ENCODE results near the gene APP.
"Not testable (repeated sequence)": the region's sequence is repeated elsewhere in the genome, so short reads cannot be mapped to it uniquely, and the experiment has no call there.

Gene APP

DNA sequence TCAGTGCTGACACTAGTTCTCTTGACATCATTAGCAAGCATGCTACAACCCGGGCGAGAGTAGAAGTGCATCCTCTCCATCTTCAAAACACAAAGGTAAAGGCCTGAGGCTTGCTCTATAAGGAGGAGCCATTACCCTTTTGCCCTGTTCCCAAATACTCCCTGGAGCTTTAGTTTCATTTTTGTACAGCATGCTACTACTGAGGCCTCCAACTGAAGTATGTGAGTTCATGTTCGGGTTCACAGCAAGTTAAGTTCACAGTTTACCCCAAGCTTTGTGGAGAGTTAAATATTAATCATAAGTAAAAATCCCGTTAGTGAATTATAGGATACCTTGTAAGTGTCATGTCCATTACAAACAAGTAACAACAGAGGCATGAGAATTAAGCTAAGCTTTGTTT is 156.6 kb downstream of the APP start:
- H3K27me3 ChIP-seq (ENCODE audit: control insufficient read depth, insufficient read depth, low read length, poor library complexity, severe bottlenecking) = no peaks in the 10 kb centered on the region
- H3K4me1 ChIP-seq (ENCODE audit: control insufficient read depth, insufficient read depth, low read length) = no peaks in the 10 kb centered on the region
- WGBS, 2 experiments = 69 to 81% methylated on average over 4 of the region's 4 CpGs
- no peak overlapping the region for H3K27ac ChIP-seq (ENCODE audit: insufficient read depth, low read depth, low read length, poor library complexity, severe bottlenecking)
- H3K4me3 ChIP-seq (ENCODE audit: insufficient read depth, low read depth, low read length) = no peak overlapping the region
- no peaks in the 10 kb centered on the region for H3K36me3 ChIP-seq (ENCODE audit: control insufficient read depth, insufficient read depth, low read length)
- no peaks in the 10 kb centered on the region for H3K9me3 ChIP-seq (ENCODE audit: control insufficient read depth, low read length)

- 84 to 86% methylated on average over 4 of the region's 4 CpGs for WGBS, 2 experiments
- not testable (repeated sequence) for H3K4me1 ChIP-seq (ENCODE audit: control insufficient read depth, insufficient read depth, low read length); H3K27me3 ChIP-seq (ENCODE audit: control insufficient read depth, insufficient read depth, low read length, poor library complexity, severe bottlenecking); H3K27ac ChIP-seq (ENCODE audit: insufficient read depth, low read depth, low read length, poor library complexity, severe bottlenecking); H3K4me3 ChIP-seq (ENCODE audit: insufficient read depth, low read depth, low read length); H3K36me3 ChIP-seq (ENCODE audit: control insufficient read depth, insufficient read depth, low read length); H3K9me3 ChIP-seq (ENCODE audit: control insufficient read depth, low read length)
Measured at GRCh38 chr21:26012482-26012881, 158.1 kb downstream of the APP start.

DNA sequence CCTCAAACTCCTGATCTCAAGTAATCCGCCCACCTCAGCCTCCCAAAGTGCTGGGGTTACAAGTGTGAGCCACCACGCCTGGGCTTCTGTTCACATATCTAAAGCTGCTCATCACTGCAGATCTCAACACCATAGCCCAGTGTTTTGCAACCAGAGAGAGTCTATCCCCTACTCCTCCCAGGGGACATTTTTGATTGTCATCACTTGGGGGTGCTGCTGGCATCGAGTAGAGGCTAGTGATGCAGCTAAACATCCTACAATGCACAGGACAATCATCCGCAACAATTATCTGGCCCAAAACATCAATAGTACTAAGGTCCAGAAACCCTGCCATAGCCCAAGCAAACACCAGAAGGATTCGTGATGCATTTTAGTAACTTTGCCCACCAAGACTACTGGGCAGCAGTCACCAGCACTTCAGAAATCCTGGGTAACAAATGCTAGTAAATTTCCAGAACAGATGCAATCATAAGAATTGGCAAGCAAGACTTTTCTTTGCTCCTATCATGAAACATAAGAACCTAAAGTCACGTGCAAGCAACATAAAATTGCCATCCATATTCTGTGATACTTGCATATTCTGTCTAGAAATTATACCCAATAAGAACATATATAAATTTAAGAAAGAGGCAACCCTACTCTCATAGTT is 159.2 kb downstream of the APP start:
- no peaks in the 10 kb centered on the region for H3K36me3 ChIP-seq (ENCODE audit: control insufficient read depth, insufficient read depth, low read length)
- 92 to 93% methylated on average over 6 of the region's 6 CpGs for WGBS, 2 experiments
- no peak overlapping the region for H3K4me3 ChIP-seq (ENCODE audit: insufficient read depth, low read depth, low read length)
- no peak overlapping the region for H3K27ac ChIP-seq (ENCODE audit: insufficient read depth, low read depth, low read length, poor library complexity, severe bottlenecking)
- H3K27me3 ChIP-seq (ENCODE audit: control insufficient read depth, insufficient read depth, low read length, poor library complexity, severe bottlenecking) = no peaks in the 10 kb centered on the region
- no peaks in the 10 kb centered on the region for H3K9me3 ChIP-seq (ENCODE audit: control insufficient read depth, low read length)
- H3K4me1 ChIP-seq (ENCODE audit: control insufficient read depth, insufficient read depth, low read length) = no peaks in the 10 kb centered on the region

DNA sequence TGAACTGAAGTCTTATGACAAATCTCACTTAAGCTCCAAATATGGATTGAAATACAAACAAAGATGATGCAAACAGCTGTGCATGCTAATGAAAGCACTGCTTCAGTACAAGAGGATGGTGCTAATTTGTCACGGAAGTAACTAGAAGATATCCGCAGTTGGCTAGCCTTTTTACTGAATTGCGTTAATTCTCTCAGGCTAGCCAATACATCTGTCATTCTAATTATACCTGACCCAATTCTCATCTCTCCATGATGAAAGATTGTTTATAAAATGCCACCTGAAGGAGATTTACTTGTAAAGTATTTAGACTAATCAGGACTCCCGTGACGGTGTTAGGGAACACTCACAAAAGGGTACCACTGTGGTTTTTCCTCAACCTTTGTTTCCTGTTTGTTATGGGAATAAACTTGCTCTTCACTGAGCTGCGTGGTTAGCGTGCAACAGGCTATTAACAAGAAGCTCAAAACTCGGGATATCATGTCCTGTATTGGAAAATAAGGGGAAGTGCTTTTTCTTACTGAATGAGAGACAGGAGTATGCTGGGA is 162.5 kb downstream of the APP start:
- Histone ChIP-seq H3K36me3 (ENCODE audit: control insufficient read depth, insufficient read depth, low read length) (peaks cover 5% of the 10 kb centered on the region), H3K27ac (ENCODE audit: insufficient read depth, low read depth, low read length, poor library complexity, severe bottlenecking) (peak overlapping the region; percentile 8), H3K27me3 (ENCODE audit: control insufficient read depth, insufficient read depth, low read length, poor library complexity, severe bottlenecking) (no peaks in the 10 kb centered on the region), H3K4me3 (ENCODE audit: insufficient read depth, low read depth, low read length) (no peak overlapping the region), H3K4me1 (ENCODE audit: control insufficient read depth, insufficient read depth, low read length) (no peaks in the 10 kb centered on the region), H3K9me3 (ENCODE audit: control insufficient read depth, low read length) (no peaks in the 10 kb centered on the region)
- 90% methylated on average over 8 of the region's 8 CpGs for WGBS, 2 experiments

- Histone ChIP-seq H3K9me3 (ENCODE audit: control insufficient read depth, low read length) (no peaks in the 10 kb centered on the region), H3K27me3 (ENCODE audit: control insufficient read depth, insufficient read depth, low read length, poor library complexity, severe bottlenecking) (no peaks in the 10 kb centered on the region), H3K4me1 (ENCODE audit: control insufficient read depth, insufficient read depth, low read length) (peaks cover under 1% of the 10 kb centered on the region), H3K36me3 (ENCODE audit: control insufficient read depth, insufficient read depth, low read length) (peaks cover 5% of the 10 kb centered on the region), H3K27ac (ENCODE audit: insufficient read depth, low read depth, low read length, poor library complexity, severe bottlenecking) (no peak overlapping the region), H3K4me3 (ENCODE audit: insufficient read depth, low read depth, low read length) (no peak overlapping the region)
- whole genome bisulfite sequencing, 2 experiments = 93% methylated on average over 1 of the region's 1 CpG; no CpG with 5 or more reads in 1 of the 2 experiments
Measured at GRCh38 chr21:26005464-26005863, 165.1 kb downstream of the APP start.

DNA sequence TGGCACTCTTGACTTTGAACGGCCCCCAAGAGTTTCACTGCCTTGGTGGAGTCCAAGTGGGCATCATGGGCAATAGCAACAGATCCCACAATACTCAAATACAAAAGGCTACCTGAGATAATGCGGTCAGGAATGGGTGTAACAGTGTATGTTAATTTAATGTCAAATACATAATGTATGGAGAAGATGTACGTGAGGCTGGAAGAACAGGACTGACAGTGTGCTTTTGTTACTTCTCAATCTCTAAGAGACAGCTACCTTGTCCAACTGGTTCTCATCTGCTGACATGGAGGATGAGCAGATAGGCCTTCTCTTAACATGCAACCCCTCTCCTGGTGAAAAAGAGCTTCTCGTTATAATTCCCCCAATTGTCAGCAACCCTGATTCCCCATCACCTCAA is 167.2 kb downstream of the APP start:
- H3K9me3 ChIP-seq (ENCODE audit: control insufficient read depth, low read length) = no peaks in the 10 kb centered on the region
- peaks cover 20% of the 10 kb centered on the region for H3K4me1 ChIP-seq (ENCODE audit: control insufficient read depth, insufficient read depth, low read length)
- no peaks in the 10 kb centered on the region for H3K27me3 ChIP-seq (ENCODE audit: control insufficient read depth, insufficient read depth, low read length, poor library complexity, severe bottlenecking)
- H3K4me3 ChIP-seq (ENCODE audit: insufficient read depth, low read depth, low read length) = no peak overlapping the region
- peaks cover 5% of the 10 kb centered on the region for H3K36me3 ChIP-seq (ENCODE audit: control insufficient read depth, insufficient read depth, low read length)
- H3K27ac ChIP-seq (ENCODE audit: insufficient read depth, low read depth, low read length, poor library complexity, severe bottlenecking) = no peak overlapping the region
- WGBS, 2 experiments = 92% methylated on average over 4 of the region's 4 CpGs

DNA sequence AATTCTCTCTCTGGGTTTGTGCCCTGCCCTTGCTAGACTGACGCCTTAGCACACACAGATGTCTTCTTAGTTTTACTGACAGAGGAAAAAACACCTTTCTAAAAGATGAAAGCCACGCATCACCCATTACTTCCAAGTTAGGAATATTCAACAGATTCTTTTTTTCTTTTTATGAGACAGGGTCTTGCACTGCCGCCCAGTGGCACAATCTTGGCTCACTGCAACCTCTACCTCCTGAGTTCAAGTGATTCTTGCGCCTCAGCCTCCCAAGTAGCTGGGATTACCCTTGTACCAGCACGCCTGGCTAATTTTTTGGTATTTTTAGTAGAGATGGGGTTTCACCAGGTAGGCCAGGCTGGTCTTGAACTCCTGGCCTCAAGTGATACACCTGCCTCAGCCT is 169.2 kb downstream of the APP start:
- Histone ChIP-seq H3K27ac (ENCODE audit: insufficient read depth, low read depth, low read length, poor library complexity, severe bottlenecking) (no peak overlapping the region), H3K4me3 (ENCODE audit: insufficient read depth, low read depth, low read length) (no peak overlapping the region), H3K36me3 (ENCODE audit: control insufficient read depth, insufficient read depth, low read length) (peaks cover 5% of the 10 kb centered on the region), H3K9me3 (ENCODE audit: control insufficient read depth, low read length) (no peaks in the 10 kb centered on the region), H3K4me1 (ENCODE audit: control insufficient read depth, insufficient read depth, low read length) (peaks cover 25% of the 10 kb centered on the region), H3K27me3 (ENCODE audit: control insufficient read depth, insufficient read depth, low read length, poor library complexity, severe bottlenecking) (no peaks in the 10 kb centered on the region)
- 91 to 94% methylated on average over 5 of the region's 5 CpGs for WGBS, 2 experiments

DNA sequence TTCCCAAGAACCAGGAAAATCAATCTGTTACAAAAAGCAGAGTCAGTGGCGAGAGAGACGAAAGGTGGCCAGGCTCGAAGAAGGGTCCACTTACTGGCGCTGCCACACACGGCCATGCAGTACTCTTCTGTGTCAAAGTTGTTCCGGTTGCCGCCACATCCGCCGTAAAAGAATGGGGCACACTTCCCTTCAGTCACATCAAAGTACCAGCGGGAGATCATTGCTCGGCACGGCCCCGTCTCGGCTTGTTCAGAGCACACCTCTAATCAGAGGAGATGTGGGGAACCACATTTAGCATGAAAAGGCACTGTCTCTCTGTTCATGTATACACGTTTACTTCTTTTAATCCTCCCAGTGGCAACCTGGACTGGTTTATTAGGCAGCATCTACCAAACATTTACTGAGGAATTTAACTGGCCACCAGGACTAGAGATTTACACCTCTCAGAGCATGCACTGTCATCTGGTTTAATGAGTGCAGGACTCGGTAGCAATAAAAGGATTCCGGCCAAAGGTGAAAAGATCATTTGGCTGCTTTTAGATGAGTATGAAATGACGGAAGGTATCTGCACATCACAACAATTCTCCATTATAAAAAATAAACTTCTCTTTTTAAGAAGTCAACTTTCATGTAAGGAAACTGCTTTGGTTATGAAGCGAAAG is 170.5 kb downstream of the APP start:
- 76 to 81% methylated on average over 18 to 19 of the region's 19 CpGs for whole genome bisulfite sequencing, 2 experiments
- no peaks in the 10 kb centered on the region for H3K27me3 ChIP-seq (ENCODE audit: control insufficient read depth, insufficient read depth, low read length, poor library complexity, severe bottlenecking)
- H3K4me3 ChIP-seq (ENCODE audit: insufficient read depth, low read depth, low read length) = no peak overlapping the region
- H3K36me3 ChIP-seq (ENCODE audit: control insufficient read depth, insufficient read depth, low read length) = peaks cover 2% of the 10 kb centered on the region
- H3K9me3 ChIP-seq (ENCODE audit: control insufficient read depth, low read length) = no peaks in the 10 kb centered on the region
- peaks cover 25% of the 10 kb centered on the region for H3K4me1 ChIP-seq (ENCODE audit: control insufficient read depth, insufficient read depth, low read length)
- H3K27ac ChIP-seq (ENCODE audit: insufficient read depth, low read depth, low read length, poor library complexity, severe bottlenecking) = peak overlapping the region; percentile 31

DNA sequence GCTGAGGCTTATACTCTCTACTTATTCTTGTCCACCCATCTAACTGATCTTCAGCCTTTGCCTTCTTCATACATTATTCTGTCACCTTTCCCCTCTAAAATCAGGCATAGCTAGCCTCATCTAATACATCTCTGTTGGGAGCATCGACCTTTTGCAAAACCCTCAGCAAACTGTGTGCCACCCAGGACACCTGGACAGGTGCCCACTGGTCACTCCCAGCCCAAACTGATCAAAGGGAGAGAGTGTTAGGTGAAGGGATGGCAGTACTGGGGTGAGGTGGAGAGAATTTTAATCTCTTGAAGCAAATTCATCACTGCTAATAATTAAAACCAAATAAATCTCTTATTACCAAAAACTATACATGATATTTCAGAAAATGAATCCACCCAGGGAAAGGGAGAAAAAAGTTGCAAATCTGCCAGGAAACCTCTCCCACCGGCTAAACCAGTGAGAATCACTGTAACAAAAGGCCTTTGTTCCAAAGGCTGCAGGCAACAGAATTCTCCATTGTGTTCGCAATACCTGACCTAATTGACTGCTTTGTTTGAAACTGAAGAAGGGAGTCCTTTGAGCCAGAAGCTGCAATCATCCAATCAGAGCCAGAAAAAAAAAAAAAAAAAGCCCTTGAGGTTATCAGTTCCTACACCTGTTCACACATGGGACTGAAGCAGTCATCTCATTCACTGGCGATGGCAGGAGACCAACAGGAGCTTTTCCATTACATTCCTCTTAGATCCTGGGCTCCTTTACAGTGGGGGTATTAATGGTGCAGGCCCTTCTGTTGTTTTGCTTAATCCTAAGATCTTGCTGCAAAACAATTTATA is 172.6 kb downstream of the APP start:
- no peaks in the 10 kb centered on the region for H3K27me3 ChIP-seq (ENCODE audit: control insufficient read depth, insufficient read depth, low read length, poor library complexity, severe bottlenecking)
- peak overlapping the region; percentile 70 for H3K27ac ChIP-seq (ENCODE audit: insufficient read depth, low read depth, low read length, poor library complexity, severe bottlenecking)
- H3K36me3 ChIP-seq (ENCODE audit: control insufficient read depth, insufficient read depth, low read length) = no peaks in the 10 kb centered on the region
- H3K4me3 ChIP-seq (ENCODE audit: insufficient read depth, low read depth, low read length) = no peak overlapping the region
- 24 to 28% methylated on average over 4 of the region's 4 CpGs for WGBS, 2 experiments
- peaks cover 25% of the 10 kb centered on the region for H3K4me1 ChIP-seq (ENCODE audit: control insufficient read depth, insufficient read depth, low read length)
- no peaks in the 10 kb centered on the region for H3K9me3 ChIP-seq (ENCODE audit: control insufficient read depth, low read length)

- Histone ChIP-seq H3K4me1 (ENCODE audit: control insufficient read depth, insufficient read depth, low read length) (peaks cover 22% of the 10 kb centered on the region), H3K27me3 (ENCODE audit: control insufficient read depth, insufficient read depth, low read length, poor library complexity, severe bottlenecking) (no peaks in the 10 kb centered on the region), H3K9me3 (ENCODE audit: control insufficient read depth, low read length) (no peaks in the 10 kb centered on the region), H3K27ac (ENCODE audit: insufficient read depth, low read depth, low read length, poor library complexity, severe bottlenecking) (no peak overlapping the region), H3K4me3 (ENCODE audit: insufficient read depth, low read depth, low read length) (no peak overlapping the region), H3K36me3 (ENCODE audit: control insufficient read depth, insufficient read depth, low read length) (no peaks in the 10 kb centered on the region)
- 94% methylated on average over 9 of the region's 9 CpGs for WGBS, 2 experiments
Measured at GRCh38 chr21:25995278-25995677, 175.3 kb downstream of the APP start.
